Stimulated activated naive CD8-positive, alpha-beta T cell treated with anti-CD3 and anti-CD28 coated beads, Interleukin-15, Interleukin-2, amounts not matched to agents 100 ng/mL and 50 ng/mL, for 24 hours (primary cell): ENCODE data around the gene CDK13.
A peak's percentile ranks its signal among the peaks of the same experiment; 100 is the strongest.

Experiments used
- H3K27ac Mint-ChIP-seq: one replicate; pipeline ENCODE4 v1.8.0; 2021; ENCODE audit warnings: mild to moderate bottlenecking, mixed read lengths
- H3K27me3 Mint-ChIP-seq: one replicate; pipeline ENCODE4 v1.8.0; 2021; ENCODE audit warnings: mixed read lengths
- H3K36me3 Mint-ChIP-seq: one replicate; pipeline ENCODE4 v1.8.0; 2021; ENCODE audit warnings: low read depth, mixed read lengths
- H3K4me1 Mint-ChIP-seq: one replicate; pipeline ENCODE4 v1.8.0; 2021; ENCODE audit warnings: low read depth, mixed read lengths
- H3K4me3 Mint-ChIP-seq: one replicate; pipeline ENCODE4 v1.8.0; 2021; ENCODE audit warnings: mild to moderate bottlenecking, mixed read lengths
- H3K9me3 Mint-ChIP-seq: one replicate; pipeline ENCODE4 v1.8.0; 2021; ENCODE audit warnings: mixed read lengths

CDK13 gene

GRCh38 chr7:39967406-39968161, 17.5 kb downstream of the CDK13 start:
- peaks cover 23% of the 10 kb centered on the region for H3K36me3 Mint-ChIP-seq
- H3K4me1 Mint-ChIP-seq: peaks cover 94% of the 10 kb centered on the region
- H3K27me3 Mint-ChIP-seq: no peaks in the 10 kb centered on the region
- no peaks in the 10 kb centered on the region for H3K9me3 Mint-ChIP-seq
- H3K4me3 Mint-ChIP-seq: no peak overlapping the region
- H3K27ac Mint-ChIP-seq: no peak overlapping the region

DNA sequence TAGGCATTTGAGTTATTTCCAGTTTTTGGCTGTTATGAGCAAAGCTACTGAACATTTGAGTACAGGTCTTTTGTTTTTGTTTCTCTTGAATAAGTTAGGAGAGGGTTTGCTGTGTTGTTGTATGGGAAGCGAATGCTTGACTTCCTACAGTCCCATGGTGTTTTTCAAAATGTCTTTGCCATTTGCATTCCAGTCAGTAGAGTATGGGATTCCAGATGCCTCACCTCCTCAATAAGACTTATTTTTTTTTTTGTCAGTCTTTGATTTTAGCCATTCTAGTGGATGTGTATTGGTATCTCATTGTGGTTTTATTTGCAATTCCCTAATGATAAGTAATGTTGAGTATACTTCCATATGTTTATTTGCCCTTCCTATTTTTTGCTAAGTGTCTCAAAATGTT, 19.4 kb downstream of the CDK13 start:
- H3K4me3 Mint-ChIP-seq: no peak overlapping the region
- peak overlapping the region; percentile 55 for H3K27ac Mint-ChIP-seq
- peaks cover 28% of the 10 kb centered on the region for H3K36me3 Mint-ChIP-seq
- no peaks in the 10 kb centered on the region for H3K27me3 Mint-ChIP-seq
- H3K9me3 Mint-ChIP-seq: no peaks in the 10 kb centered on the region
- H3K4me1 Mint-ChIP-seq: peaks cover 95% of the 10 kb centered on the region

- Mint-ChIP-seq H3K4me1 (peaks cover 81% of the 10 kb centered on the region), H3K36me3 (peaks cover 19% of the 10 kb centered on the region), H3K4me3 (no peak overlapping the region), H3K27ac (peak overlapping the region; percentile 52), H3K27me3 (no peaks in the 10 kb centered on the region), H3K9me3 (no peaks in the 10 kb centered on the region)
Observed at GRCh38 chr7:39971924-39972323, 21.9 kb downstream of the CDK13 start.

GRCh38 chr7:39973801-39974200, 23.7 kb downstream of the CDK13 start:
- H3K27me3 Mint-ChIP-seq: no peaks in the 10 kb centered on the region
- H3K4me3 Mint-ChIP-seq: no peak overlapping the region
- no peaks in the 10 kb centered on the region for H3K9me3 Mint-ChIP-seq
- H3K27ac Mint-ChIP-seq: peak overlapping the region; percentile 24
- peaks cover 62% of the 10 kb centered on the region for H3K4me1 Mint-ChIP-seq
- peaks cover 6% of the 10 kb centered on the region for H3K36me3 Mint-ChIP-seq

- H3K27me3 Mint-ChIP-seq: no peaks in the 10 kb centered on the region
- H3K27ac Mint-ChIP-seq: no peak overlapping the region
Observed at GRCh38 chr7:39978230-39978934, 28.3 kb downstream of the CDK13 start.

DNA sequence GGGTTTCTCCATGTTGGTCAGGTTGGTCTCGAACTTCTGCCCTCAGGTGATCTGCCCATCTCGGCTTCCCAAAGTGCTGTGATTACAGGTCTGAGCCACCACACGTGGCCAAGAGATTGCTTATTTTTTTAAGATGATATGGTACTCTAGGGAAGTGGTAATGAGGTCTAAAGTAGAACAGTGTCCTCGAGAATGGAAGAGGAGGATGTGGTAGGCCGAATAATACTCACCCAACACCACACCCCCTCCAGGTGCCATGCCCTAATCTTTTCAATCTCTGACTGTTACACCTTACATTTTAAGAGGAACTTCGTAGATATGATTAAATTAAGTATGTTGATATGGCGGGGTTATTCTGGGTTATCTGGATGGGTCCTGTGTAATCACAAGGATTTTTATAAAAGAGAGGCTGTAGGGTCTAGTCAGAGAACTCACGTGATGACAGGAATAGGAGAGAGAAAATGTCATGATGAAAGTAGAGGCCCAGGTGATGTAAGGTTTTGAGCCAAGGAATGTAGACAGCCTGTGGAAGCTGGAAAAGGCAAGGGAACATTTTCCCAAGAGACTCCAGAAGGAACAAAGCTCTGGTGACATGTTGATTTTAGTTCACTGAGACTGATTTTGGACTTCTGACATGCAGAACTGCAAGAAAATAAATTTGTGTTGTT, 29.5 kb downstream of the CDK13 start:
- H3K27ac Mint-ChIP-seq: no peak overlapping the region
- peaks cover 22% of the 10 kb centered on the region for H3K4me1 Mint-ChIP-seq
- H3K9me3 Mint-ChIP-seq: no peaks in the 10 kb centered on the region

More at GRCh38 chr7:39978230-39978934, 28.3 kb downstream of the CDK13 start:
- H3K36me3 Mint-ChIP-seq: peaks cover 6% of the 10 kb centered on the region
- H3K4me1 Mint-ChIP-seq: peaks cover 25% of the 10 kb centered on the region
- no peak overlapping the region for H3K4me3 Mint-ChIP-seq
- no peaks in the 10 kb centered on the region for H3K9me3 Mint-ChIP-seq

GRCh38 chr7:39985398-39985918, 35.4 kb downstream of the CDK13 start:
- Mint-ChIP-seq H3K9me3 (no peaks in the 10 kb centered on the region), H3K36me3 (peaks cover 21% of the 10 kb centered on the region), H3K4me1 (peaks cover 53% of the 10 kb centered on the region), H3K4me3 (no peak overlapping the region), H3K27ac (peak overlapping the region; percentile 51), H3K27me3 (no peaks in the 10 kb centered on the region)

More for the DNA sequence above, 29.5 kb downstream of the CDK13 start:
- Mint-ChIP-seq H3K27me3 (no peaks in the 10 kb centered on the region), H3K36me3 (no peaks in the 10 kb centered on the region), H3K4me3 (no peak overlapping the region)

DNA sequence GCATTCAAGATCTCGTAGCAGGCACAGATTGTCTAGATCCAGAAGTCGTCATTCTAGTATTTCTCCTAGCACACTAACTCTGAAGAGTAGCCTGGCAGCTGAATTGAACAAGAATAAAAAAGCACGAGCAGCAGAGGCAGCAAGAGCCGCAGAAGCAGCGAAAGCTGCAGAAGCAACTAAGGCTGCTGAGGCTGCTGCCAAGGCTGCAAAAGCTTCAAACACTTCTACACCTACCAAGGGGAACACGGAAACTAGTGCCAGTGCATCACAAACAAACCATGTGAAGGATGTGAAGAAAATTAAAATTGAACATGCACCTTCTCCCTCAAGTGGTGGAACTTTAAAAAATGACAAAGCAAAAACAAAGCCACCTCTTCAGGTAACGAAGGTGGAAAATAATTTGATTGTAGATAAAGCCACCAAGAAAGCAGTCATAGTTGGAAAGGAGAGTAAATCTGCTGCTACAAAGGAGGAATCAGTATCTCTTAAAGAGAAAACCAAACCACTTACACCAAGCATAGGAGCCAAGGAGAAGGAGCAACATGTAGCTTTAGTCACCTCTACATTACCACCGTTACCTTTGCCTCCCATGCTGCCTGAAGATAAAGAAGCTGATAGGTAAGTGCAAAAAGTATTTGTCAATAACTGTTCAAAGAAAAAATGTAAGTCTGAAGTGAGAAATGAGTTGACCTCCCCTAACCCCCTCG, 37.7 kb downstream of the CDK13 start:
- H3K9me3 Mint-ChIP-seq: no peaks in the 10 kb centered on the region
- H3K27me3 Mint-ChIP-seq: no peaks in the 10 kb centered on the region
- no peak overlapping the region for H3K4me3 Mint-ChIP-seq
- peaks cover 28% of the 10 kb centered on the region for H3K36me3 Mint-ChIP-seq
- peaks cover 52% of the 10 kb centered on the region for H3K4me1 Mint-ChIP-seq
- H3K27ac Mint-ChIP-seq: peak overlapping the region; percentile 51

GRCh38 chr7:40000734-40001315, 50.8 kb downstream of the CDK13 start:
- Mint-ChIP-seq H3K27me3 (no peaks in the 10 kb centered on the region), H3K27ac (no peak overlapping the region), H3K9me3 (no peaks in the 10 kb centered on the region), H3K4me3 (no peak overlapping the region), H3K4me1 (peaks cover 16% of the 10 kb centered on the region), H3K36me3 (peaks cover 30% of the 10 kb centered on the region)

- Mint-ChIP-seq H3K27me3 (no peaks in the 10 kb centered on the region), H3K36me3 (peaks cover 36% of the 10 kb centered on the region), H3K27ac (no peak overlapping the region), H3K9me3 (no peaks in the 10 kb centered on the region), H3K4me3 (no peak overlapping the region), H3K4me1 (peaks cover 16% of the 10 kb centered on the region)
Observed at GRCh38 chr7:40001649-40002048, 51.6 kb downstream of the CDK13 start.

- Mint-ChIP-seq H3K4me3 (no peak overlapping the region), H3K27ac (no peak overlapping the region), H3K4me1 (peaks cover 16% of the 10 kb centered on the region), H3K27me3 (no peaks in the 10 kb centered on the region), H3K9me3 (no peaks in the 10 kb centered on the region), H3K36me3 (peaks cover 37% of the 10 kb centered on the region)
Observed at GRCh38 chr7:40003597-40003996, 53.5 kb downstream of the CDK13 start.

GRCh38 chr7:40008223-40008815, 58.3 kb downstream of the CDK13 start:
- H3K4me1 Mint-ChIP-seq: peaks cover 10% of the 10 kb centered on the region
- no peak overlapping the region for H3K4me3 Mint-ChIP-seq
- H3K9me3 Mint-ChIP-seq: no peaks in the 10 kb centered on the region
- H3K27me3 Mint-ChIP-seq: no peaks in the 10 kb centered on the region
- H3K27ac Mint-ChIP-seq: no peak overlapping the region
- H3K36me3 Mint-ChIP-seq: peaks cover 35% of the 10 kb centered on the region

GRCh38 chr7:40009301-40009700, 59.2 kb downstream of the CDK13 start:
- Mint-ChIP-seq H3K36me3 (peaks cover 30% of the 10 kb centered on the region), H3K4me1 (peaks cover 10% of the 10 kb centered on the region), H3K4me3 (no peak overlapping the region), H3K27ac (no peak overlapping the region), H3K27me3 (no peaks in the 10 kb centered on the region), H3K9me3 (no peaks in the 10 kb centered on the region)

DNA sequence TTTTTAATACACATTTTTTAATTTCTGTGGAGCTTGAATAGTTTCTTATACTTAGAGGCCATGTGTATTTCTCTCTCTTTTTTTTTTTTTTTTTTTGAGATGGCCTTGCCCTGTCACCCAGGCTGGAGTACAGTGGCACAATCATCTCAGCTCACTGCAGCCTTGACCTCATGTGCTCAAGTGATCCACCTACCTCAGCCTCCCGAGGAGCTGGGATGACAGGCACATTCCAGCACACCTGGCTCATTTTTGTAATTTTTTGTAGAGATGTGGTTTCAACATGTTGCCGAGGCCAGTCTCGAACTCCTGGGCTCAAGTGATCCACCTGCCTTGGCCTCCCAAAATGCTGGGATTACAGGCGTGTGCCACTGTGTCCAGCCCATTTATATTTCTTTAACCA, 64.3 kb downstream of the CDK13 start:
- H3K36me3 Mint-ChIP-seq: peaks cover 26% of the 10 kb centered on the region

More for the DNA sequence above, 64.3 kb downstream of the CDK13 start:
- Mint-ChIP-seq H3K9me3 (no peaks in the 10 kb centered on the region), H3K4me1 (peaks cover 29% of the 10 kb centered on the region), H3K4me3 (no peak overlapping the region), H3K27me3 (no peaks in the 10 kb centered on the region), H3K27ac (no peak overlapping the region)
